H1 (cell line): ENCODE measurements around the gene CSNK1G2. TPM values are rescaled to one million over a fixed set of nuclear protein-coding genes. Genes with fewer than 3 reads are reported as not detected.

ENCODE experiments used
- CTCF ChIA-PET: fragments of 300-600 bp; sonication (Branson Sonifier 250); formaldehyde crosslinking; loops from one replicate; lab custom pipeline; 2021; ENCODE audit not compliant: partially characterized antibody; lab: Charles Lee
- POLR2A ChIA-PET: fragments of 300-600 bp; sonication (Branson Sonifier 250); formaldehyde crosslinking; loops from one replicate; lab custom pipeline; 2021; ENCODE audit warnings: inconsistent platforms; ENCODE audit not compliant: partially characterized antibody; lab: Charles Lee
- DNase-seq, 2 experiments: peaks; one replicate each; pipeline versions ENCODE4 v3.0.0 to v3.0.0-alpha.2; 2010 to 2022; ENCODE audit warnings: low spot score in 2 of 2, low read depth in 1 of 2, mixed read lengths in 1 of 2
- FAIRE-seq: peaks from 2 replicates; lab custom pipeline; 2011; peaks lifted over from hg19 to GRCh38; lab: Jason Lieb, UNC
- H2AFZ ChIP-seq: 2 replicates; pipeline ENCODE4 v1.8.1; 2012; ENCODE audit warnings: low read length, inconsistent platforms
- H2AK5ac ChIP-seq: 2 replicates; pipeline ENCODE4 v1.6.1; 2013; ENCODE audit warnings: low read depth, low read length
- H2BK120ac ChIP-seq: replicated peaks from 2 replicates; pipeline ENCODE3; 2013; ENCODE audit warnings: low read depth, low read length, inconsistent platforms
- H2BK12ac ChIP-seq: 2 replicates; pipeline ENCODE4 v1.6.1; 2013; ENCODE audit warnings: low read depth, low read length
- H2BK15ac ChIP-seq: 2 replicates; pipeline ENCODE4 v1.6.1; 2013; ENCODE audit warnings: low read length
- H2BK20ac ChIP-seq: 2 replicates; pipeline ENCODE4 v1.6.1; 2013; ENCODE audit warnings: low read length
- H2BK5ac ChIP-seq: 2 replicates; pipeline ENCODE4 v1.6.1; 2013; ENCODE audit warnings: low read depth, low read length
- H3K14ac ChIP-seq: 2 replicates; pipeline ENCODE4 v1.6.1; 2013; ENCODE audit warnings: inconsistent platforms; ENCODE audit not compliant: insufficient read length
- H3K18ac ChIP-seq: 2 replicates; pipeline ENCODE4 v1.6.1; 2013; ENCODE audit warnings: low read length; ENCODE audit errors: extremely low read depth
- H3K23ac ChIP-seq: 2 replicates; pipeline ENCODE4 v1.6.1; 2013; ENCODE audit warnings: inconsistent platforms; ENCODE audit not compliant: insufficient read length
- H3K23me2 ChIP-seq: 2 replicates; pipeline ENCODE4 v1.6.1; 2013; ENCODE audit warnings: low read depth, low read length
- H3K27ac ChIP-seq: 2 replicates; pipeline ENCODE4 v1.6.1; 2011; ENCODE audit warnings: low read depth, low read length, inconsistent platforms
- H3K27me3 ChIP-seq, 4 experiments: replicated peaks in 1 of 4; 1 replicate in 1 of 4; 2 replicates in 3 of 4; pipeline versions ENCODE4 v1.6.1 to v1.8.1; 2011 to 2013; ENCODE audit warnings: low read length in 3 of 4, mild to moderate bottlenecking in 3 of 4, inconsistent platforms in 2 of 4, mixed read lengths in 2 of 4, moderate library complexity in 1 of 4; ENCODE audit not compliant: control insufficient read depth in 3 of 4, insufficient read depth in 3 of 4; ENCODE audit errors: extremely low read depth in 1 of 4
- H3K36me3 ChIP-seq, 4 experiments: 2 replicates each; pipeline versions ENCODE4 v1.6.1 to v1.8.1; 2011 to 2013; ENCODE audit warnings: mild to moderate bottlenecking in 4 of 4, low read length in 3 of 4, moderate library complexity in 2 of 4, control low read depth in 1 of 4, inconsistent platforms in 1 of 4; ENCODE audit not compliant: insufficient read depth in 4 of 4, control insufficient read depth in 2 of 4
- H3K4ac ChIP-seq: replicated peaks from 2 replicates; pipeline ENCODE3; 2013; ENCODE audit warnings: low read length, low read depth, mixed read lengths, inconsistent platforms; ENCODE audit not compliant: insufficient read length
- H3K4me1 ChIP-seq, 4 experiments: replicated peaks in 1 of 4; 1 replicate in 1 of 4; 2 replicates in 3 of 4; pipeline versions ENCODE4 v1.6.1 to v1.8.1; 2011 to 2013; ENCODE audit warnings: low read length in 3 of 4, inconsistent platforms in 2 of 4, mixed read lengths in 1 of 4; ENCODE audit not compliant: insufficient read depth in 4 of 4, control insufficient read depth in 3 of 4
- H3K4me2 ChIP-seq, 2 experiments: 2 replicates each; pipeline versions ENCODE4 v1.6.1 to v1.8.1; 2011 to 2013; ENCODE audit warnings: low read depth in 2 of 2, low read length in 2 of 2, control low read depth in 1 of 2, inconsistent platforms in 1 of 2, mild to moderate bottlenecking in 1 of 2; ENCODE audit not compliant: insufficient read depth in 1 of 2
- H3K4me3 ChIP-seq, 4 experiments: fragments of 200-600, 300-600 bp in 1 of 4; sonication (generic), shearing (Covaris generic), sonication (Bioruptor Twin) in 1 of 4; 2 replicates each; pipeline versions ENCODE4 v1.5.1 to v1.8.1; 2011 to 2016; ENCODE audit warnings: low read length in 4 of 4, low read depth in 3 of 4, control low read depth in 2 of 4, inconsistent platforms in 2 of 4, mild to moderate bottlenecking in 2 of 4, mixed read lengths in 1 of 4, moderate library complexity in 1 of 4; ENCODE audit not compliant: insufficient read depth in 2 of 4; ENCODE audit errors: extremely low read depth in 1 of 4
- H3K56ac ChIP-seq: replicated peaks from 2 replicates; pipeline ENCODE3; 2013; ENCODE audit warnings: low read depth, mild to moderate bottlenecking, mixed read lengths, low read length, inconsistent platforms; ENCODE audit not compliant: insufficient read length
- H3K79me1 ChIP-seq: 2 replicates; pipeline ENCODE4 v1.6.1; 2013; ENCODE audit warnings: low read depth, low read length, control low read depth
- H3K79me2 ChIP-seq, 2 experiments: 2 replicates each; pipeline versions ENCODE4 v1.6.1 to v1.8.1; 2012 to 2013; ENCODE audit warnings: low read length in 2 of 2, mild to moderate bottlenecking in 2 of 2, inconsistent platforms in 1 of 2; ENCODE audit not compliant: insufficient read depth in 2 of 2, control insufficient read depth in 1 of 2
- H3K9ac ChIP-seq, 4 experiments: replicated peaks in 1 of 4; 1 replicate in 1 of 4; 2 replicates in 3 of 4; pipeline versions ENCODE4 v1.6.1 to v1.8.1; 2011 to 2013; ENCODE audit warnings: low read depth in 3 of 4, low read length in 3 of 4, control low read depth in 2 of 4, mild to moderate bottlenecking in 2 of 4, moderate library complexity in 2 of 4, inconsistent platforms in 1 of 4; ENCODE audit errors: extremely low read depth in 1 of 4
- H3K9me3 ChIP-seq, 2 experiments: 2 replicates each; pipeline versions ENCODE4 v1.6.1 to v1.8.1; 2012 to 2013; ENCODE audit warnings: mild to moderate bottlenecking in 2 of 2, moderate library complexity in 2 of 2, control low read depth in 1 of 2, inconsistent platforms in 1 of 2, low read depth in 1 of 2, low read length in 1 of 2, mixed read lengths in 1 of 2; ENCODE audit not compliant: insufficient read depth in 2 of 2
- H4K20me1 ChIP-seq, 2 experiments: replicated peaks in 1 of 2; 2 replicates each; pipeline versions ENCODE3 to v1.8.1; 2011 to 2013; ENCODE audit warnings: inconsistent platforms in 2 of 2, low read length in 2 of 2, mild to moderate bottlenecking in 1 of 2; ENCODE audit not compliant: insufficient read depth in 2 of 2, control insufficient read depth in 1 of 2
- H4K5ac ChIP-seq: 2 replicates; pipeline ENCODE4 v1.6.1; 2013; ENCODE audit warnings: low read length, low read depth, mixed read lengths, inconsistent platforms; ENCODE audit not compliant: insufficient read length
- H4K8ac ChIP-seq: 2 replicates; pipeline ENCODE4 v1.8.0; 2013; ENCODE audit warnings: mild to moderate bottlenecking, moderate library complexity, low read length, inconsistent platforms; ENCODE audit not compliant: insufficient read depth; ENCODE audit errors: extremely low read depth
- H4K91ac ChIP-seq: replicated peaks from 2 replicates; pipeline ENCODE3; 2013; ENCODE audit warnings: low read length, mixed read lengths, inconsistent platforms; ENCODE audit not compliant: insufficient read length
- JUND ChIP-seq: IDR thresholded peaks from 2 replicates; pipeline ENCODE4 v1.6.1; 2011; ENCODE audit warnings: mild to moderate bottlenecking, improper control_type of control experiment, low read length
- SIX5 ChIP-seq: IDR thresholded peaks from 2 replicates; pipeline ENCODE4 v1.6.1; 2011; ENCODE audit warnings: mild to moderate bottlenecking, low read depth, low read length
- WGBS, 2 experiments: shearing (Covaris generic) in 1 of 2; methylation state at CpG; one replicate each; pipeline versions ENCODE4 v1.1.6 to v1.1.7; 2013 to 2015; ENCODE audit warnings: low lambda C conversion rate in 2 of 2, mixed read lengths in 2 of 2, inconsistent platforms in 1 of 2, low coverage in 1 of 2, missing lambda C conversion rate in 1 of 2; ENCODE audit not compliant: insufficient replicate concordance in 2 of 2, insufficient coverage in 1 of 2, insufficient read length in 1 of 2; ENCODE audit errors: extremely low coverage in 1 of 2, missing lambda C conversion rate in 1 of 2; 5-methylcytosine and 5-hydroxymethylcytosine counted together
- polyA plus RNA-seq, 7 experiments: library from polyadenylated mRNA; depleted of rRNA in 3 of 7; stranded (reverse) in 5 of 7; unstranded in 2 of 7; fragments of >200 nt in 5 of 7; fragments of 200-250 nt in 2 of 7; gene quantifications; 1 replicate in 5 of 7; 2 replicates in 1 of 7; 4 replicates in 1 of 7; pipeline versions ENCODE4 v1.2.1 to v1.2.3, GENCODE V29; 2011 to 2013; ENCODE audit warnings: missing spikeins in 2 of 7, mixed read lengths in 2 of 7
- total RNA-seq: library from RNA; stranded (reverse); fragmentation: NEBNext Ultra II Directional; extraction: Animal tissue kit (Norgen Biotek cat#: 25700); gene quantifications from 2 replicates; pipeline ENCODE4 v1.2.1, GENCODE V29; 2021

Gene CSNK1G2
- total and polyA plus RNA-seq, 2 of the 8 experiments (the other 6 are each of a cell fraction or from before 2014, with no cell fraction given): 99.5 to 130 TPM

- no peaks in the 10 kb centered on the region for H3K23me2 ChIP-seq
- no peaks in the 10 kb centered on the region for H3K79me1 ChIP-seq
- no peak overlapping the region for H3K14ac ChIP-seq
- H4K5ac ChIP-seq: no peak overlapping the region
- no peak overlapping the region for H3K9ac ChIP-seq
- no peaks in the 10 kb centered on the region for H3K9me3 ChIP-seq
- no peak overlapping the region for H3K23ac ChIP-seq
- no peak overlapping the region for H2BK15ac ChIP-seq
- no peak for FAIRE-seq
- DNase-seq: no peak
- no peak overlapping the region for H3K56ac ChIP-seq
- no peak overlapping the region for H2BK5ac ChIP-seq
- no peaks in the 10 kb centered on the region; a peak in 1 of 7 replicates for H3K27me3 ChIP-seq
- WGBS, 2 experiments: 85% methylated on average over 13 of the region's 13 CpGs; no CpG with 5 or more reads in 1 of the 2 experiments
- H2BK120ac ChIP-seq: no peak overlapping the region
- H2AK5ac ChIP-seq: no peak overlapping the region
- no peak for TF ChIP-seq JUND
- TF ChIP-seq SIX5: no peak
- no peaks in the 10 kb centered on the region for H3K79me2 ChIP-seq
- no peak overlapping the region for H3K18ac ChIP-seq
- no peak overlapping the region for H3K4me3 ChIP-seq
- POLR2A ChIA-PET: interaction anchor here (0.6 to 2.3 kb wide), 6 partner anchors 9 to 92 kb away, joined by 3 to 6 read pairs (median 4); partner anchors contain the start of gene ABHD17A
- peak overlapping the region; percentile 84; the same call in 1 of the 2 replicates for H2BK12ac ChIP-seq
- H3K36me3 ChIP-seq: no peaks in the 10 kb centered on the region
- no peak overlapping the region for H3K27ac ChIP-seq
- no peak overlapping the region for H2AFZ ChIP-seq
- CTCF ChIA-PET: interaction anchor here (0.6 to 3.9 kb wide), 6 partner anchors 11 to 197 kb away, joined by 3 to 40 read pairs (median 4); no protein-coding TSS in a partner anchor
- no peaks in the 10 kb centered on the region; a peak in 1 of 7 replicates for H3K4me1 ChIP-seq
- H4K8ac ChIP-seq: no peak overlapping the region
- H3K4ac ChIP-seq: no peak overlapping the region
- H4K20me1 ChIP-seq: no peaks in the 10 kb centered on the region
- no peak overlapping the region for H4K91ac ChIP-seq
- H2BK20ac ChIP-seq: 0 out of 2 replicates have a peak overlapping the region, but pooled peaks have one; percentile 48
- H3K4me2 ChIP-seq: no peak overlapping the region
These were observed 44.5 kb upstream of the CSNK1G2 start for GRCh38 chr19:1896508-1896907.
